IPS-18a (cell line): Measurements from ENCODE around the gene IGFL4.
"Not testable (repeated sequence)": the region's sequence is repeated elsewhere in the genome, so short reads cannot be mapped to it uniquely, and the experiment has no call there.

ENCODE experiments used
- H3K27ac ChIP-seq: one replicate; pipeline ENCODE4 v1.5.1; 2013; ENCODE audit warnings: low read length
- H3K27me3 ChIP-seq: one replicate; pipeline ENCODE4 v1.6.1; 2013; ENCODE audit warnings: mild to moderate bottlenecking, low read length; ENCODE audit not compliant: control insufficient read depth, insufficient read depth
- H3K36me3 ChIP-seq: one replicate; pipeline ENCODE4 v1.6.1; 2013; ENCODE audit warnings: low read depth, low read length; ENCODE audit not compliant: control insufficient read depth
- H3K4me1 ChIP-seq: one replicate; pipeline ENCODE4 v1.6.1; 2013; ENCODE audit warnings: low read depth, low read length; ENCODE audit not compliant: control insufficient read depth
- H3K4me3 ChIP-seq: one replicate; pipeline ENCODE4 v1.5.1; 2013; ENCODE audit warnings: low read length
- H3K9ac ChIP-seq: one replicate; pipeline ENCODE4 v1.6.1; 2013; ENCODE audit warnings: mild to moderate bottlenecking, low read length, moderate library complexity
- H3K9me3 ChIP-seq: one replicate; pipeline ENCODE4 v1.6.1; 2013; ENCODE audit warnings: low read depth, low read length; ENCODE audit not compliant: control insufficient read depth

The IGFL4 gene

GRCh38 chr19:46040952-46041500, at the start of gene IGFL4:
Gene IGFL4 (minus strand): TSS chr19:46041002. CDS start chr19:46040962, 40 bp downstream.
- H3K4me1 ChIP-seq, result no peaks in the 10 kb centered on the region
- H3K27me3 ChIP-seq, result no peaks in the 10 kb centered on the region
- H3K36me3 ChIP-seq, result no peaks in the 10 kb centered on the region
- no peak within 1 kb of the TSS for H3K27ac ChIP-seq
- H3K9ac ChIP-seq, result no peak within 1 kb of the TSS
- H3K9me3 ChIP-seq, result peaks cover 10% of the 10 kb centered on the region
- no peak within 1 kb of the TSS for H3K4me3 ChIP-seq

- Histone ChIP-seq H3K36me3 (no peaks in the 10 kb centered on the region), H3K27me3 (no peaks in the 10 kb centered on the region), H3K4me1 (no peaks in the 10 kb centered on the region), H3K9ac (no peak overlapping the region), H3K4me3 (no peak overlapping the region), H3K27ac (no peak overlapping the region), H3K9me3 (no peaks in the 10 kb centered on the region)
Measured at GRCh38 chr19:46090444-46090843, 49.6 kb upstream of the IGFL4 start.

- Histone ChIP-seq H3K4me3 (no peak overlapping the region), H3K4me1 (no peaks in the 10 kb centered on the region), H3K9ac (no peak overlapping the region), H3K27ac (no peak overlapping the region), H3K27me3 (no peaks in the 10 kb centered on the region), H3K9me3 (no peaks in the 10 kb centered on the region), H3K36me3 (no peaks in the 10 kb centered on the region)
Measured at GRCh38 chr19:46089432-46089831, 48.6 kb upstream of the IGFL4 start.

- Histone ChIP-seq H3K27me3 (no peaks in the 10 kb centered on the region), H3K9me3 (no peaks in the 10 kb centered on the region), H3K4me1 (no peaks in the 10 kb centered on the region), H3K4me3 (no peak overlapping the region), H3K27ac (no peak overlapping the region), H3K9ac (no peak overlapping the region), H3K36me3 (no peaks in the 10 kb centered on the region)
Measured at GRCh38 chr19:46088101-46088500, 47.3 kb upstream of the IGFL4 start.

- no peak overlapping the region for H3K27ac ChIP-seq
- no peak overlapping the region for H3K9ac ChIP-seq
- no peaks in the 10 kb centered on the region for H3K27me3 ChIP-seq
- no peaks in the 10 kb centered on the region for H3K4me1 ChIP-seq
- no peaks in the 10 kb centered on the region for H3K9me3 ChIP-seq
- H3K36me3 ChIP-seq, result no peaks in the 10 kb centered on the region
- no peak overlapping the region for H3K4me3 ChIP-seq
Measured at GRCh38 chr19:46085888-46086287, 45.1 kb upstream of the IGFL4 start.

- H3K9me3 ChIP-seq, result no peaks in the 10 kb centered on the region
- no peak overlapping the region for H3K27ac ChIP-seq
- no peak overlapping the region for H3K9ac ChIP-seq
- no peaks in the 10 kb centered on the region for H3K36me3 ChIP-seq
- no peak overlapping the region for H3K4me3 ChIP-seq
- no peaks in the 10 kb centered on the region for H3K4me1 ChIP-seq
- H3K27me3 ChIP-seq, result peaks cover 10% of the 10 kb centered on the region
Measured at GRCh38 chr19:46082728-46083050, 41.9 kb upstream of the IGFL4 start.

- Histone ChIP-seq H3K4me1 (no peaks in the 10 kb centered on the region), H3K27ac (no peak overlapping the region), H3K9me3 (no peaks in the 10 kb centered on the region), H3K9ac (no peak overlapping the region), H3K27me3 (peaks cover 14% of the 10 kb centered on the region), H3K4me3 (no peak overlapping the region), H3K36me3 (no peaks in the 10 kb centered on the region)
Measured at GRCh38 chr19:46081928-46082727, 41.3 kb upstream of the IGFL4 start.

GRCh38 chr19:46080561-46080960, 39.8 kb upstream of the IGFL4 start:
- H3K4me3 ChIP-seq, result no peak overlapping the region
- no peaks in the 10 kb centered on the region for H3K4me1 ChIP-seq
- no peak overlapping the region for H3K27ac ChIP-seq
- H3K36me3 ChIP-seq, result no peaks in the 10 kb centered on the region
- H3K9ac ChIP-seq, result no peak overlapping the region
- H3K9me3 ChIP-seq, result no peaks in the 10 kb centered on the region
- H3K27me3 ChIP-seq, result peaks cover 29% of the 10 kb centered on the region

- H3K4me3 ChIP-seq, result no peak overlapping the region
- H3K4me1 ChIP-seq, result no peaks in the 10 kb centered on the region
- peaks cover 39% of the 10 kb centered on the region for H3K27me3 ChIP-seq
- H3K27ac ChIP-seq, result no peak overlapping the region
- no peaks in the 10 kb centered on the region for H3K9me3 ChIP-seq
- H3K36me3 ChIP-seq, result no peaks in the 10 kb centered on the region
- H3K9ac ChIP-seq, result no peak overlapping the region
Measured at GRCh38 chr19:46079576-46079975, 38.8 kb upstream of the IGFL4 start.

- not testable (repeated sequence) for H3K9ac ChIP-seq, H3K9me3 ChIP-seq, H3K36me3 ChIP-seq, H3K27ac ChIP-seq, H3K4me3 ChIP-seq, H3K4me1 ChIP-seq
- peaks cover 43% of the 10 kb centered on the region for H3K27me3 ChIP-seq
Measured at GRCh38 chr19:46078573-46079332, 38.0 kb upstream of the IGFL4 start.

- H3K36me3 ChIP-seq, result no peaks in the 10 kb centered on the region
Measured at GRCh38 chr19:46077815-46078167, 37.0 kb upstream of the IGFL4 start.

More at GRCh38 chr19:46077815-46078167, 37.0 kb upstream of the IGFL4 start:
- no peak overlapping the region for H3K27ac ChIP-seq
- no peak overlapping the region for H3K9ac ChIP-seq
- H3K4me1 ChIP-seq, result no peaks in the 10 kb centered on the region
- H3K27me3 ChIP-seq, result peaks cover 48% of the 10 kb centered on the region
- H3K4me3 ChIP-seq, result no peak overlapping the region
- H3K9me3 ChIP-seq, result no peaks in the 10 kb centered on the region
